ENCODE data around the gene MACROD1.

MACROD1 gene

DNA sequence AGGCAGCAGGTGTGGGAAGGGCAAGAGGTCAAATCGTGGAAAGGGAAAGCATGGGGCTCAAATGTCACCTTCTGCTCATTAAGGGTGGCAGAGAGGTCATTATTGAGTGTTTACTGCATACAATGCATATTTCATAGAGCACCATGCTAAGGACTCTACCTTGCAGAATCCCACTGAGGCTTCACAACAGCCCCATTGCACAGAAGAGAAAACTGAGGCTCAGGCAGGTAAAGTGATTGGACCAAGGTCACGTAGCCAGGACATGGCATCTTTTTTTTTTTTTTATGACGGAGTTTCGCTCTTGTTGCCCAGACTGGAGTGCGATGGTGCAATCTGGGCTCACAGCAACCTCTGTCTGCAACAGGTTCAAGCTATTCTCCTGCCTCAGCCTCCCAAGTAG is 122.4 kb downstream of the MACROD1 start:
- Histone ChIP-seq H3K36me3 (ENCODE audit: insufficient read depth, low read length) (no peaks in the 10 kb centered on the region), H3K4me1 (ENCODE audit: insufficient read depth, low read length) (no peaks in the 10 kb centered on the region), H3K9ac (ENCODE audit: low read depth, low read length) (no peak overlapping the region), H3K9me3 (ENCODE audit: control insufficient read depth, insufficient read depth, low read length) (no peaks in the 10 kb centered on the region)

DNA sequence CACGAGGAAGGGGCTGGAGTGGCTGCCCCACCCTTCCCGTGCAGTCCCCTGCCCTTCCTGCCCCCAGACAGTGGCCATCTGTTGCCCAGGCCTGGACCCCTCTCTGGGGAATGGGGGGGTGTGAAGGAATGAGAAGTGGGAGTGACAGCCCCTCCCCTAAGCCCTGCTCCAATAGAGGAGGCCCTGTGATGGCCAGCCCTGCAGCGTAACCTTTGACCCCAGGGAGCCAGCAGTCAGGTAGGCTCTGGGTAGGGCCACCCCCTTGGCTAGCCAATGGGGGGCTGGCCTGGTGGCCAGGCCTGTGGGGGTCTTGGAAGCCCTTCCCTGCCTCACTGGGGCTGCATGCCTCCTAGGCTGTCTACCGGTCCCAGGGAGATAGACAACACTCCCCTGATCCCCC is 123.6 kb downstream of the MACROD1 start:
- H3K36me3 ChIP-seq (ENCODE audit: insufficient read depth, low read length): no peaks in the 10 kb centered on the region
- no peaks in the 10 kb centered on the region for H3K9me3 ChIP-seq (ENCODE audit: control insufficient read depth, insufficient read depth, low read length)
- no peaks in the 10 kb centered on the region for H3K4me1 ChIP-seq (ENCODE audit: insufficient read depth, low read length)
- H3K9ac ChIP-seq (ENCODE audit: low read depth, low read length): no peak overlapping the region

DNA sequence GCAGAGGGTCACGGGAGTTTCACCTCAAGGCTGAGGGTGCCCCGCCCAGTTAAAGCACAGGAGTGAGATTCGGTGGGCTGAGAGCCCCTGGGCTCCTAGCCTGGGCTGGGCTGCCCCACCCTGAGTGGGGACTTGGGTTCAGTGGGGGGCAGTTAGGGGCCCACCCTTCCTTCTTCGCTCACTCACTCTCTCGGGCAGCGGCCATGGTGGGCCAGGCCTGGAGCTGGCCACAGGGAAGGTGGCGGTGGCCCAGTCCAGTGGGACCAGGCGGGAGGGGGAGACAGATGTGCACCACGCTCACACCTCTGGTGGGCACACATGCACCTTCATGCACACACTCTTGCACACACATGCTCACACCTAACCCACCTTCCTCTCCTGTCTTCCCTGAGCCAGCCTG is 124.1 kb downstream of the MACROD1 start:
- Histone ChIP-seq H3K9ac (ENCODE audit: low read depth, low read length) (no peak overlapping the region), H3K36me3 (ENCODE audit: insufficient read depth, low read length) (no peaks in the 10 kb centered on the region), H3K4me1 (ENCODE audit: insufficient read depth, low read length) (no peaks in the 10 kb centered on the region), H3K9me3 (ENCODE audit: control insufficient read depth, insufficient read depth, low read length) (no peaks in the 10 kb centered on the region)

- no peaks in the 10 kb centered on the region for H3K36me3 ChIP-seq (ENCODE audit: insufficient read depth, low read length)
- no peaks in the 10 kb centered on the region for H3K9me3 ChIP-seq (ENCODE audit: control insufficient read depth, insufficient read depth, low read length)
- no peak overlapping the region for H3K9ac ChIP-seq (ENCODE audit: low read depth, low read length)
- H3K4me1 ChIP-seq (ENCODE audit: insufficient read depth, low read length): no peaks in the 10 kb centered on the region
Measured at GRCh38 chr11:64040684-64041322, 125.1 kb downstream of the MACROD1 start.

DNA sequence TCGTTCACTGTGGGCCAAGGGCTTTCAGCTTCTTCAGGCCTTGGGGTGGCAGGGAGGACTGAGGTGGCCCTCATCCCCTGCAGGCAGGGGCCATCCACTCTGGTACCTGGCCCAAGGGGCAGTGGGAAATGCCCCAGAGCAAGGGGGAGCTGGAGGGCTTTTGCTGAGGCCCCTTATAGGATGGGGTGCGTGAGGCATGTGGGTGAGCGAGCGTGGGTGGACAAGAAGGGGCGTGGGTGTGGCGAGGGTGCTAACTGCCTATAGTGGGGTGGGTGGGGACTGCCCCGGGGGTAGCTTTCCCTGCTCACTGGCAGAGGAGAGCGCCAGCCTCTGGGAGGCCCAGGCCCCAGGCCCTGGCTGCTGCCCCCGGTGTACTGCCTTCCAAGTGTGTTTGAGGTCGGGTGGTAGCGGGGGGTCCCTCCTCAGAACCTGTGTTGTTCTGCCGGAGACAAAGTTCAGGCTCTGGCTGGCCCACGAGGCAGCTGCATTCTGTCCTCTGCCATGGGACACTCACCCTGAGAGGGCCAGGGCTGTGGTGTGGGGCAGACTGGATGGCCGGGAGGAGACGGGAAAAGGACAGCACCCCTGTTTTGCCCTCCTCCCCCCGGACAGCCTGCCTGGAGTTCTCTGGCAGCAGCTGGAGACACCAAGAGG is 126.8 kb downstream of the MACROD1 start:
- H3K36me3 ChIP-seq (ENCODE audit: insufficient read depth, low read length): no peaks in the 10 kb centered on the region
- H3K4me1 ChIP-seq (ENCODE audit: insufficient read depth, low read length): no peaks in the 10 kb centered on the region; the same call in 1 of the 2 replicates
- no peak overlapping the region for H3K9ac ChIP-seq (ENCODE audit: low read depth, low read length)

DNA sequence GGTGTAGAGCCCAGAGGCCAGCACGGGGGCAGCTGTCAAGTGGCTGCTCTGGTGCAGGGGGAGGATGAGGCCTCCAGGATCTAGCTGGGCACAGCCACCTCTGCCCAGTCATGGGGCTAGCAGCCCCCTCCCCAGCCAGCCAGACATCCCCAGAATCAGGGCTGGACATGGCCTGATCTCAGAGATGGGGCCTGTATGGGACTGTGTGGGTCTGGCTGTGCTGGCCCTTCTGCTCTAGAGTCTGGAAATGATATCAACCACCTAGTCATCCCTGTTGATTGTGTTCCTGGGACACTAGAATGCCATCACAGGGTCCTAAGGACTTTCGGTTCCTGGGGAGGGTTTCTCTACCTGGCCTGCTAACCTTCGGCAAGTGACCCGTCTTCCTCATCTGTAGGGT is 127.4 kb downstream of the MACROD1 start:
- no peaks in the 10 kb centered on the region for H3K36me3 ChIP-seq (ENCODE audit: insufficient read depth, low read length)
- H3K9me3 ChIP-seq (ENCODE audit: control insufficient read depth, insufficient read depth, low read length): no peaks in the 10 kb centered on the region
- H3K9ac ChIP-seq (ENCODE audit: low read depth, low read length): no peak overlapping the region
- H3K4me1 ChIP-seq (ENCODE audit: insufficient read depth, low read length): no peaks in the 10 kb centered on the region; the same call in 1 of the 2 replicates

More for the DNA sequence above, 126.8 kb downstream of the MACROD1 start:
- no peaks in the 10 kb centered on the region for H3K9me3 ChIP-seq (ENCODE audit: control insufficient read depth, insufficient read depth, low read length)

DNA sequence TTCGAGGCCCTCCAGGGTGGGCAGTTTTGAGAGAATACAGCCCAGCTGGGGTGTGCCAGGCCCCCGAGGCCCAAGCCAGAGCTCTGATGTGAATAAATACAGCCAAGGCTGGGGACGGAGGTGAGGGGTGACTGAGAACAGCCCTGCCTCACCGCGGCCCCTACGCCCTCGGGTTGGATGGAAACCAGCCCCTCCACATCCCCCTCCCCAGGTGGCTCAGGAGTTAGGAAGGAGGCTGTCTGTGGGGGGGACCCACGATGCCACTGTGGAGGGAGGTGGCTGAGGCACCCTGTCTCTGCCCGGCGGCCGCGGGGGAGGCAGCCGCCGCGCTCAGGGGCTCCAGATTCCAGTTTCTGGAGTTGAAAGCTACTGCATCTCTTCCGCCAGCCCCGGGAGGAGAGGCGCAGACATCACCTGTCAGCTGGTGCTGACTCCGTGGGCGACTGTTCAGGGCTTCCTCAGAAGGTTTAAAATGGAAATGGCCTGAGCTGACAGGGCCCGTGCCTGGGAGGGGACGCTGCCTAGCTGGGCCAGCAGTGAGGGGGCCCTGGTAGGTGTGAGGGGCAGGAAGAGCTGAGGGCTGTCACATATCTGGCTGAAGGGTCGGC is 128.8 kb downstream of the MACROD1 start:
- Histone ChIP-seq H3K9me3 (ENCODE audit: control insufficient read depth, insufficient read depth, low read length) (no peaks in the 10 kb centered on the region), H3K4me1 (ENCODE audit: insufficient read depth, low read length) (no peaks in the 10 kb centered on the region; the same call in 1 of the 2 replicates), H3K36me3 (ENCODE audit: insufficient read depth, low read length) (no peaks in the 10 kb centered on the region), H3K9ac (ENCODE audit: low read depth, low read length) (peak overlapping the region; percentile 53)

DNA sequence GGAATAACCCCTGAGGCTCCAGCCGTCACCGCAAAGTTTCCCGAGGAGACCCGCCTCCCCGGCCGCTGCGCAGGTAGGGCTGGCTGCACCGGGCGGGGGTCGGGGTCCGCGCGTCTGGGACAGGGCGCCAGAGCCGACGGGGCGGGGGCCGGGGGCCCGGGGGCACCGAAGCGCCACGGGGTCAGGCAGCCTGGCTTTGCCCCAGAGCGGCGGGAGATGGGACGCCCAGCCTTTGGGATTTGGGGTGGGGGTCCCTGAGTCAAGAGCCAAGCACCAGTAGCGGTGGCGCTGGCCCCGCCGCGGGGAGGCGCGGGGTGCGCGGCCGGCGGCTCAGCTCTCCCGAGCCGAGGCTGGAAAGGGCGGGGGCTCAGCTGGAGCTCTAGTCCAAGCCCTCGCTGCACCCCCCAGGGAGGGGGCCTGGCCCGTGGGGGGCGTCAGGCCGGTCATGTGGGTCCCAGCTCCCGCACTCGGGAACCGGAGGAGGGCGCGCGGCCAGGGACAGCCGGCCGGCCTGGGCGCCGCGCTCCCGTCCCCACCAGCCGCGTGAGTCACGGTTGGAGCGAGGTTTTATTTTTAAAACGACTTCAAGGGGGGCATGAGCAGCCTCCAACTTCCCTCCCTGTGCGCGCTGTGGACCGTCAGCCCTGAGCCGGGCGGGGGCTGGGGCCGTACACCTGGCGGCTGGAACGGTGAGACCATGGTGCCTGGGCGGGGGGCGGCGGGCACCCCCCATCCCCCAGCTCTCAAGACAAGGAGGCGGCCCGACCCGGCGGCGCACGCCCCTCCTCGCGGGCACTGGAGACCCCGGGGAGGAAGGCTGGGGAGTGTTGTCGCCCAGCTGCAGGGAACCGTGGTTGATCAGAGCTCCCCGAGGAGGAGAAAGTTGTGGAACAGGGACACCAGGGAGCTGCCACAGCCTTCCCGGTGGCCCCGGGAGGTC is 129.6 kb downstream of the MACROD1 start:
- H3K36me3 ChIP-seq (ENCODE audit: insufficient read depth, low read length): no peaks in the 10 kb centered on the region
- no peaks in the 10 kb centered on the region; the same call in 1 of the 2 replicates for H3K4me1 ChIP-seq (ENCODE audit: insufficient read depth, low read length)
- no peaks in the 10 kb centered on the region for H3K9me3 ChIP-seq (ENCODE audit: control insufficient read depth, insufficient read depth, low read length)
- peak overlapping the region; percentile 53 for H3K9ac ChIP-seq (ENCODE audit: low read depth, low read length)

DNA sequence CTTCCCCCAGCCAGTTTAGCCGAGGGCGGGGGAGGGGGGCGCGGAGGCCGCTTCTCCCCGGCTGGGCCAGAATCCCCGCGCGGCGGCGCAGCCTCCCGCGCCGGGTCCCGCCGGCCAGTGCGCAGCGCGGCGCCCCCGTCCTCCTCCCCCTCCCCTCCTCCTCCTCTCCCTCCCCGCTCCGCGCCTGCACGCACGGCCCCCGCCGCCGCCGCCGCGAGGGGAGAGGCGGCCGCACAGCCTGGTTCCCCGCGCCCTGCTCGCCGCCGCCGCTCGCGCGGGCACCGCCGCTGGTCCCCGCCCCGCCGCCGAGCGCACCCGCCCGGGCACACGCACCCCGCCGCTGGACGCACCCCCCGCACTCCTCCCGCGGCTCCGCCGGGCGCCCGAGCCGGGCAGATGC is 130.3 kb downstream of the MACROD1 start, which contains the start of gene FLRT1:
TSS of gene FLRT1 (plus strand) at position 356 of the 400 bp plus-strand sequence. CDS start 80,337 bp downstream, outside the sequence.
- Histone ChIP-seq H3K4me1 (ENCODE audit: insufficient read depth, low read length) (no peaks in the 10 kb centered on the region; the same call in 1 of the 2 replicates), H3K9me3 (ENCODE audit: control insufficient read depth, insufficient read depth, low read length) (no peaks in the 10 kb centered on the region), H3K36me3 (ENCODE audit: insufficient read depth, low read length) (no peaks in the 10 kb centered on the region), H3K9ac (ENCODE audit: low read depth, low read length) (peak within 1 kb of the TSS; percentile 53)

DNA sequence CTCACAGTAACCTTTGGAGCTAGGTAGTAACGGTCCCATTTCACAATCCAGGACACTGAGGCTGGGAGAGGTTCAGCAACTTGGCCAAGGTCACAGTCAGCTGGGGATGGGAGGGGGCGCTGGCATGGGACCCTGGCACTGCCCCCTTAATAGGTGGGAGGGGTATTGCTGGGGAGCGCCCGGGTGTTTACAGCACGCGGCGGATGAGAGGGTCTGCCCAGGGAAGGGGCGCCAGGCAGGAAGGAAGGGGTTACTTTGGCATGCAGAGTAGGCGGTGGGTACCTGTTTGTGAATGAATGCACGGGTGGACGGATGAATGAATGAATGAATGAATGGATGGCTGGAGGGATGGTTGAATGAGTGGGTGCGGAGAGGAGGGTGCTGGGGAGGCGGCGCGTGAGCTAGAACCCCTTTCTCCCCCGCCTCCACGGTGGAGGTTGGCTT is 130.8 kb downstream of the MACROD1 start:
- no peaks in the 10 kb centered on the region for H3K36me3 ChIP-seq (ENCODE audit: insufficient read depth, low read length)
- no peaks in the 10 kb centered on the region for H3K9me3 ChIP-seq (ENCODE audit: control insufficient read depth, insufficient read depth, low read length)
- no peaks in the 10 kb centered on the region; the same call in 1 of the 2 replicates for H3K4me1 ChIP-seq (ENCODE audit: insufficient read depth, low read length)
- peak overlapping the region; percentile 1; the same call in 1 of the 2 replicates for H3K9ac ChIP-seq (ENCODE audit: low read depth, low read length)

DNA sequence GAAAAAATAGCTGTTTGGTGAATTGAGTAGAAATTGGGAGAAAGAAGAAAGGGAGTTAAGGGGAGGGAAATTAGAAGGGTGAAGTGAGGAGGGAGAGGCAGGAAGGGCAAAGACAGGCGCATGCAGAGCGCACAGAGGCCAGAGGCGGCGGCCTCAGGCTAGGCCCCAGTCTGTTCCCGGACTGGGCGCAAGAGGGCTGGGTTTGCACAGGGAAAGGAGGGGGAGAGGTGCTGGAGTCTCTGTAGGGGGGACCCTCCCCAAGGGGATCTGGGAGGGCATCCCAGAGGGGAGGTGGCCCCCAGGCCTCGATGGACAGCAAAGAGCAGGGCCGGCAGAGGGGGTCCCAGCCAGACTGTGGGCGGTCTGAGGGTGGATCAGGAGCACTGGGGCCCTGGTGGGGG is 131.5 kb downstream of the MACROD1 start:
- Histone ChIP-seq H3K36me3 (ENCODE audit: insufficient read depth, low read length) (no peaks in the 10 kb centered on the region), H3K9me3 (ENCODE audit: control insufficient read depth, insufficient read depth, low read length) (no peaks in the 10 kb centered on the region), H3K9ac (ENCODE audit: low read depth, low read length) (no peak overlapping the region), H3K4me1 (ENCODE audit: insufficient read depth, low read length) (peaks cover 2% of the 10 kb centered on the region; the same call in 1 of the 2 replicates)

GRCh38 chr11:64032050-64032449 is 133.9 kb downstream of the MACROD1 start:
- no peaks in the 10 kb centered on the region for H3K36me3 ChIP-seq (ENCODE audit: insufficient read depth, low read length)
- peaks cover 22% of the 10 kb centered on the region for H3K4me1 ChIP-seq (ENCODE audit: insufficient read depth, low read length)
- no peaks in the 10 kb centered on the region for H3K9me3 ChIP-seq (ENCODE audit: control insufficient read depth, insufficient read depth, low read length)
- no peak overlapping the region for H3K9ac ChIP-seq (ENCODE audit: low read depth, low read length)

- no peaks in the 10 kb centered on the region for H3K36me3 ChIP-seq (ENCODE audit: insufficient read depth, low read length)
- no peaks in the 10 kb centered on the region for H3K9me3 ChIP-seq (ENCODE audit: control insufficient read depth, insufficient read depth, low read length)
- peaks cover 30% of the 10 kb centered on the region for H3K4me1 ChIP-seq (ENCODE audit: insufficient read depth, low read length)
- no peak overlapping the region; the same call in 1 of the 2 replicates for H3K9ac ChIP-seq (ENCODE audit: low read depth, low read length)
Measured at GRCh38 chr11:64031001-64031400, 134.9 kb downstream of the MACROD1 start.

GRCh38 chr11:64029773-64030172 is 136.1 kb downstream of the MACROD1 start:
- H3K36me3 ChIP-seq (ENCODE audit: insufficient read depth, low read length): no peaks in the 10 kb centered on the region
- H3K4me1 ChIP-seq (ENCODE audit: insufficient read depth, low read length): peaks cover 33% of the 10 kb centered on the region
- no peak overlapping the region; the same call in 1 of the 2 replicates for H3K9ac ChIP-seq (ENCODE audit: low read depth, low read length)
- no peaks in the 10 kb centered on the region for H3K9me3 ChIP-seq (ENCODE audit: control insufficient read depth, insufficient read depth, low read length)

Data from ES-I3 (cell line).